SK-N-SH treated with all-trans-retinoic acid at 6 μM for 48 hours (cell line): ENCODE data around the gene SLC26A8.
"Not testable (repeated sequence)": the region's sequence is repeated elsewhere in the genome, so short reads cannot be mapped to it uniquely, and the experiment has no call there.

Experiments
- ATAC-seq: fragments of 200-7000 bp; cut with Tn5 transposase; 3 replicates; pipeline ENCODE4 v1.9.1; 2020; ENCODE audit warnings: mild to moderate bottlenecking, moderate library complexity
- ARNTL ChIP-seq: fragments of 450-650 bp; formaldehyde crosslinking; IDR thresholded peaks from 2 replicates; pipeline ENCODE4 v1.5.0; 2020; ENCODE audit warnings: low read depth, mild to moderate bottlenecking, moderate library complexity, borderline replicate concordance
- CSDC2 ChIP-seq: fragments of 250-450 bp; sonication (Bioruptor Pico); IDR thresholded peaks from 2 replicates; pipeline ENCODE4 v1.5.0; 2020; ENCODE audit warnings: mild to moderate bottlenecking, moderate library complexity
- ESRRG ChIP-seq: fragments of 250-450 bp; sonication (Bioruptor Pico); IDR thresholded peaks from 2 replicates; pipeline ENCODE4 v1.6.1; 2021; ENCODE audit warnings: mild to moderate bottlenecking
- GLIS3 ChIP-seq: fragments of 250-450 bp; sonication (Bioruptor Pico); IDR thresholded peaks from 2 replicates; pipeline ENCODE4 v1.5.0; 2020; ENCODE audit warnings: mild to moderate bottlenecking, moderate library complexity
- ISL1 ChIP-seq: fragments of 250-450 bp; sonication (Bioruptor Pico); IDR thresholded peaks from 2 replicates; pipeline ENCODE4 v2.1.2; 2022; ENCODE audit warnings: mild to moderate bottlenecking, moderate library complexity
- OSR1 ChIP-seq: fragments of 250-450 bp; sonication (Bioruptor Pico); IDR thresholded peaks from 2 replicates; pipeline ENCODE4 v1.8.0; 2022; ENCODE audit warnings: moderate library complexity, mild to moderate bottlenecking, inconsistent platforms
- PPARA ChIP-seq: fragments of 250-450 bp; sonication (Bioruptor Pico); IDR thresholded peaks from 2 replicates; pipeline ENCODE4 v1.5.0; 2020; ENCODE audit warnings: mild to moderate bottlenecking, borderline replicate concordance
- RARB ChIP-seq: fragments of 250-450 bp; sonication (Bioruptor Pico); IDR thresholded peaks from 2 replicates; pipeline ENCODE4 v1.8.0; 2021; ENCODE audit warnings: mild to moderate bottlenecking, moderate library complexity
- SNAI2 ChIP-seq: fragments of 250-450 bp; sonication (Bioruptor Pico); IDR thresholded peaks from 2 replicates; pipeline ENCODE4 v1.5.0; 2020; ENCODE audit warnings: mild to moderate bottlenecking, moderate library complexity
- TCF4 ChIP-seq: fragments of 250-450 bp; sonication (Bioruptor Pico); IDR thresholded peaks from 2 replicates; pipeline ENCODE4 v1.8.0; 2021; ENCODE audit warnings: mild to moderate bottlenecking, moderate library complexity, borderline replicate concordance
- TOX ChIP-seq: fragments of 250-450 bp; sonication (Bioruptor Pico); IDR thresholded peaks from 2 replicates; pipeline ENCODE4 v1.8.0; 2021; ENCODE audit warnings: mild to moderate bottlenecking, moderate library complexity, borderline replicate concordance
- ZFP3 ChIP-seq: fragments of 250-450 bp; sonication (Bioruptor Pico); IDR thresholded peaks from 2 replicates; pipeline ENCODE4 v1.5.0; 2020; ENCODE audit warnings: mild to moderate bottlenecking, moderate library complexity
- ZFP30 ChIP-seq: fragments of 450-650 bp; formaldehyde crosslinking; IDR thresholded peaks from 2 replicates; pipeline ENCODE4 v1.5.0; 2022; ENCODE audit warnings: mild to moderate bottlenecking, moderate library complexity
- ZNF565 ChIP-seq: fragments of 450-650 bp; formaldehyde crosslinking; conservative IDR thresholded peaks from 2 replicates; pipeline ENCODE4 v1.5.0; 2020; ENCODE audit warnings: low read depth, mild to moderate bottlenecking, moderate library complexity
- ZNF70 ChIP-seq: fragments of 450-650 bp; formaldehyde crosslinking; IDR thresholded peaks from 2 replicates; pipeline ENCODE4 v1.5.0; 2020; ENCODE audit warnings: mild to moderate bottlenecking, moderate library complexity
- TF ChIP-seq, protein P1 (sequence below): fragments of 250-450 bp; sonication (Bioruptor Pico); IDR thresholded peaks from 2 replicates; pipeline ENCODE4 v1.5.0; 2020; ENCODE audit warnings: mild to moderate bottlenecking, moderate library complexity
- TF ChIP-seq, protein P2 (sequence below): fragments of 250-450 bp; sonication (Bioruptor Pico); IDR thresholded peaks from 2 replicates; pipeline ENCODE4 v1.5.1; 2021; ENCODE audit warnings: mild to moderate bottlenecking, moderate library complexity
- TF ChIP-seq, protein P3 (sequence below): fragments of 250-450 bp; sonication (Bioruptor Pico); IDR thresholded peaks from 2 replicates; pipeline ENCODE4 v1.8.0; 2020; ENCODE audit warnings: mild to moderate bottlenecking, moderate library complexity, borderline replicate concordance
- TF ChIP-seq, protein P4 (sequence below): fragments of 250-450 bp; sonication (Bioruptor Pico); IDR thresholded peaks from 2 replicates; pipeline ENCODE4 v1.5.1; 2020; ENCODE audit warnings: low read depth, mild to moderate bottlenecking, moderate library complexity

The SLC26A8 gene

DNA sequence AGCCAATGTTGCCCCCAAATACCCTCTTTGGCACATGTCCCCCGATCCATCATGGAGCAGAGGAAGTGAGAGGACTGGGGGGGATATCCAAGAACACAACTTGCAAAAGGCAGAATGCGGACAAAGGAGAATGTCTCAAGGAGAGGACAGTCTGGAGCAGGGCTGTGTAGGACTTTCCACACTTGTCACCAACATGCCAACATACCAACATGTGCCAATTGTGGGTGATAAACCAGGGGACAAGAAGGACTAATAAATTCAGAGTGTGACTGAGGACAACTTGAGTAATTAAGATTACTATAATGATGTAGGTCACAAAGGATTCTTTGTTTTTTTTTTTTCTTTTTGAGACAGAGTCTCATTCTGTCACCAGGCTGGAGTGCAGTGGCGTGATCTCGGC lies 8.8 kb downstream of the SLC26A8 start:
- ATAC-seq: no peak
- no peak for TF ChIP-seq OSR1 (CRISPR knock-in tag)

DNA sequence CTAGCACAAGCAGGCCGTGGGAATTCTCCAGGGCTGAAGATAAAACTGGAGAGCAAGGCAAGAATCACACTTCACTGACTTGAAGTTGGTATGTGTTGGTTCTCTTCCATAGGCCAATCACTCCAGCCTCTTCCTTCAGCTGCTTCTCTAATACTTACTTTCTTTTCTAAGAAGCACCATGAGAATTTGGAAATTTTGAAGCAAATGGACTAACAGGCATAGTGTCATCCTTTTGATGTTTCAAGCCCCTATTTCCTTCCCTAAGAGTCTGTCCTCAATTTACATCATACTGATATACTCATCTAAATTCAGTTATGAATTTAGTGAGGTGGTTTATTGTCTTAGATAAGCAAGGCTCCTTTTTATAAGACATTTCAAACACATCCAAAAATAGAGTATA lies 24.0 kb downstream of the SLC26A8 start:
- no peak for ATAC-seq
- no peak for TF ChIP-seq ARNTL (CRISPR knock-in tag)
- no peak for TF ChIP-seq ISL1
- no peak for TF ChIP-seq ZFP30 (CRISPR knock-in tag)
- TF ChIP-seq GLIS3: no peak
- TF ChIP-seq ZNF70 (CRISPR knock-in tag): no peak
- TF ChIP-seq CSDC2 (CRISPR knock-in tag): no peak
- TF ChIP-seq, protein P1, sequence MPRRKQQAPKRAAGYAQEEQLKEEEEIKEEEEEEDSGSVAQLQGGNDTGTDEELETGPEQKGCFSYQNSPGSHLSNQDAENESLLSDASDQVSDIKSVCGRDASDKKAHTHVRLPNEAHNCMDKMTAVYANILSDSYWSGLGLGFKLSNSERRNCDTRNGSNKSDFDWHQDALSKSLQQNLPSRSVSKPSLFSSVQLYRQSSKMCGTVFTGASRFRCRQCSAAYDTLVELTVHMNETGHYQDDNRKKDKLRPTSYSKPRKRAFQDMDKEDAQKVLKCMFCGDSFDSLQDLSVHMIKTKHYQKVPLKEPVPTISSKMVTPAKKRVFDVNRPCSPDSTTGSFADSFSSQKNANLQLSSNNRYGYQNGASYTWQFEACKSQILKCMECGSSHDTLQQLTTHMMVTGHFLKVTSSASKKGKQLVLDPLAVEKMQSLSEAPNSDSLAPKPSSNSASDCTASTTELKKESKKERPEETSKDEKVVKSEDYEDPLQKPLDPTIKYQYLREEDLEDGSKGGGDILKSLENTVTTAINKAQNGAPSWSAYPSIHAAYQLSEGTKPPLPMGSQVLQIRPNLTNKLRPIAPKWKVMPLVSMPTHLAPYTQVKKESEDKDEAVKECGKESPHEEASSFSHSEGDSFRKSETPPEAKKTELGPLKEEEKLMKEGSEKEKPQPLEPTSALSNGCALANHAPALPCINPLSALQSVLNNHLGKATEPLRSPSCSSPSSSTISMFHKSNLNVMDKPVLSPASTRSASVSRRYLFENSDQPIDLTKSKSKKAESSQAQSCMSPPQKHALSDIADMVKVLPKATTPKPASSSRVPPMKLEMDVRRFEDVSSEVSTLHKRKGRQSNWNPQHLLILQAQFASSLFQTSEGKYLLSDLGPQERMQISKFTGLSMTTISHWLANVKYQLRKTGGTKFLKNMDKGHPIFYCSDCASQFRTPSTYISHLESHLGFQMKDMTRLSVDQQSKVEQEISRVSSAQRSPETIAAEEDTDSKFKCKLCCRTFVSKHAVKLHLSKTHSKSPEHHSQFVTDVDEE (CRISPR knock-in tag): no peak
- TF ChIP-seq, protein P2, sequence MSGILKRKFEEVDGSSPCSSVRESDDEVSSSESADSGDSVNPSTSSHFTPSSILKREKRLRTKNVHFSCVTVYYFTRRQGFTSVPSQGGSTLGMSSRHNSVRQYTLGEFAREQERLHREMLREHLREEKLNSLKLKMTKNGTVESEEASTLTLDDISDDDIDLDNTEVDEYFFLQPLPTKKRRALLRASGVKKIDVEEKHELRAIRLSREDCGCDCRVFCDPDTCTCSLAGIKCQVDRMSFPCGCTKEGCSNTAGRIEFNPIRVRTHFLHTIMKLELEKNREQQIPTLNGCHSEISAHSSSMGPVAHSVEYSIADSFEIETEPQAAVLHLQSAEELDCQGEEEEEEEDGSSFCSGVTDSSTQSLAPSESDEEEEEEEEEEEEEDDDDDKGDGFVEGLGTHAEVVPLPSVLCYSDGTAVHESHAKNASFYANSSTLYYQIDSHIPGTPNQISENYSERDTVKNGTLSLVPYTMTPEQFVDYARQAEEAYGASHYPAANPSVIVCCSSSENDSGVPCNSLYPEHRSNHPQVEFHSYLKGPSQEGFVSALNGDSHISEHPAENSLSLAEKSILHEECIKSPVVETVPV: no peak
- TF ChIP-seq SNAI2 (CRISPR knock-in tag): no peak
- TF ChIP-seq, protein P3, sequence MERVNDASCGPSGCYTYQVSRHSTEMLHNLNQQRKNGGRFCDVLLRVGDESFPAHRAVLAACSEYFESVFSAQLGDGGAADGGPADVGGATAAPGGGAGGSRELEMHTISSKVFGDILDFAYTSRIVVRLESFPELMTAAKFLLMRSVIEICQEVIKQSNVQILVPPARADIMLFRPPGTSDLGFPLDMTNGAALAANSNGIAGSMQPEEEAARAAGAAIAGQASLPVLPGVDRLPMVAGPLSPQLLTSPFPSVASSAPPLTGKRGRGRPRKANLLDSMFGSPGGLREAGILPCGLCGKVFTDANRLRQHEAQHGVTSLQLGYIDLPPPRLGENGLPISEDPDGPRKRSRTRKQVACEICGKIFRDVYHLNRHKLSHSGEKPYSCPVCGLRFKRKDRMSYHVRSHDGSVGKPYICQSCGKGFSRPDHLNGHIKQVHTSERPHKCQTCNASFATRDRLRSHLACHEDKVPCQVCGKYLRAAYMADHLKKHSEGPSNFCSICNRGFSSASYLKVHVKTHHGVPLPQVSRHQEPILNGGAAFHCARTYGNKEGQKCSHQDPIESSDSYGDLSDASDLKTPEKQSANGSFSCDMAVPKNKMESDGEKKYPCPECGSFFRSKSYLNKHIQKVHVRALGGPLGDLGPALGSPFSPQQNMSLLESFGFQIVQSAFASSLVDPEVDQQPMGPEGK (CRISPR knock-in tag): no peak

DNA sequence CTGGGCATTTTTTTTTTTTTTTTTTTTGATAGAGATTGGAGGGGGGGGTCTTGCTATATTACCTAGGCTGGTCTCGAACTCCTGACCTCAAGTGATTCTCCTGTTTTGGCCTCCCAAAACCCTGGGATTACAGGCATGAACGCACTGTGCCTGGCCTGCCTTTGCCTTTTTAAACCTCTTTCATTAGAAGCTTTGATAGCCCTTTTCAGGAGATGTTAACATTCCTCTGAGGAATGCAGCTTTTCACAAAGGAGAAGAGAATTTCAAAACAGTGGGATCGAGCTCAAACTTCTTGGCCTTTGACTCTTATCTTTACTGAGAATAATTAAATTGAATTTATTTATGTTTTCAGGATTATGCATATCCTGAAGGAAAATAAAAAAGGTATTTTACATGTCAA lies 31.3 kb downstream of the SLC26A8 start:
- no peak for ATAC-seq
- TF ChIP-seq, protein P1 (CRISPR knock-in tag): no peak
- no peak for TF ChIP-seq ZNF565 (CRISPR knock-in tag)
- TF ChIP-seq OSR1 (CRISPR knock-in tag): no peak
- no peak for TF ChIP-seq PPARA (CRISPR knock-in tag)
- no peak for TF ChIP-seq TOX (CRISPR knock-in tag)
- TF ChIP-seq, protein P3 (CRISPR knock-in tag): no peak
- no peak for TF ChIP-seq ARNTL (CRISPR knock-in tag)
- TF ChIP-seq ZFP3 (CRISPR knock-in tag): no peak
- TF ChIP-seq RARB: no peak
- no peak for TF ChIP-seq TCF4 (CRISPR knock-in tag)
- TF ChIP-seq, protein P4, sequence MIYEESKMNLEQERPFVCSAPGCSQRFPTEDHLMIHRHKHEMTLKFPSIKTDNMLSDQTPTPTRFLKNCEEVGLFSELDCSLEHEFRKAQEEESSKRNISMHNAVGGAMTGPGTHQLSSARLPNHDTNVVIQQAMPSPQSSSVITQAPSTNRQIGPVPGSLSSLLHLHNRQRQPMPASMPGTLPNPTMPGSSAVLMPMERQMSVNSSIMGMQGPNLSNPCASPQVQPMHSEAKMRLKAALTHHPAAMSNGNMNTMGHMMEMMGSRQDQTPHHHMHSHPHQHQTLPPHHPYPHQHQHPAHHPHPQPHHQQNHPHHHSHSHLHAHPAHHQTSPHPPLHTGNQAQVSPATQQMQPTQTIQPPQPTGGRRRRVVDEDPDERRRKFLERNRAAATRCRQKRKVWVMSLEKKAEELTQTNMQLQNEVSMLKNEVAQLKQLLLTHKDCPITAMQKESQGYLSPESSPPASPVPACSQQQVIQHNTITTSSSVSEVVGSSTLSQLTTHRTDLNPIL (CRISPR knock-in tag): no peak
- TF ChIP-seq ZNF70 (CRISPR knock-in tag): no peak
- TF ChIP-seq, protein P2: no peak
- no peak for TF ChIP-seq ESRRG (CRISPR knock-in tag)
- TF ChIP-seq CSDC2 (CRISPR knock-in tag): no peak
- no peak for TF ChIP-seq ISL1
- TF ChIP-seq ZFP30 (CRISPR knock-in tag): no peak

DNA sequence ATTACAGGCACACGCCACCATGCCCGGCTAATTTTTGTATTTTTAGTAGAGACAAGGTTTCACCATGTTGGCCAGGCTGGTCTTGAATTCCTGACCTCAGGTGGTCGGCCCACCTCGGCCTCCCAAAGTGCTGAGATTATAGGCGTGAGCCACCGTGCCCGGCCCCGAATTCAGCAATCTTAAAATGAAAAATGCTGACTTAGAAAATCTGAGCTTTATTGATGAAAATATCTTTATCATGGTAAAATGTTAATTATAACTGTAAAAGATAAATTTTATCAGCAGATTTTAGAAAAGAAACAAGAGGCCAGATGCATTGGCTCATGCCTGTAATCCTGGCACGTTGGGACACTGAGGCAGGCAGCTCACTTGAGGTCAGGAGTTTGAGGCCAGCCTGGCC lies 36.4 kb downstream of the SLC26A8 start:
- ATAC-seq: not testable (repeated sequence)
